ENCODE data around the gene SLC44A3. TPM values are rescaled to one million over a fixed set of nuclear protein-coding genes. Genes with fewer than 3 reads are reported as not detected.

Gene SLC44A3
- total and polyA plus RNA-seq, 2 of the 13 experiments (the other 11 are each of a cell fraction or from before 2014, with no cell fraction given) = 6.8 to 14.1 TPM

- TF ChIP-seq ATAD3A (CRISPR knock-in tag; IDR thresholded peaks at IDR 0.05) (no peak), PLRG1 (conservative IDR thresholded peaks at IDR 0.05) (no peak), TBX3 (IDR thresholded peaks at IDR 0.05; ENCODE audit: borderline replicate concordance) (no peak), ELK4 (CRISPR knock-in tag; IDR thresholded peaks at IDR 0.05; ENCODE audit: borderline replicate concordance) (no peak), EED (CRISPR knock-in tag; IDR thresholded peaks at IDR 0.05) (no peak), NKX3-1 (CRISPR knock-in tag; IDR thresholded peaks at IDR 0.05) (no peak), MBNL3 (CRISPR knock-in tag; conservative IDR thresholded peaks at IDR 0.05) (no peak), SP140L (CRISPR knock-in tag; IDR thresholded peaks at IDR 0.05; ENCODE audit: borderline replicate concordance) (no peak), ATF7-NPFF (CRISPR knock-in tag; IDR thresholded peaks at IDR 0.05; ENCODE audit: low read depth) (no peak), ZNF333 (CRISPR knock-in tag; IDR thresholded peaks at IDR 0.05; ENCODE audit: borderline replicate concordance) (no peak), SPEN (CRISPR knock-in tag; IDR thresholded peaks at IDR 0.05; ENCODE audit: low read depth) (no peak), JUND (CRISPR knock-in tag; IDR thresholded peaks at IDR 0.05) (no peak), ZNF549 (CRISPR knock-in tag; IDR thresholded peaks at IDR 0.05) (no peak), FOXJ3 (CRISPR knock-in tag; IDR thresholded peaks at IDR 0.05; ENCODE audit: borderline replicate concordance) (no peak), TSC22D2 (CRISPR knock-in tag; IDR thresholded peaks at IDR 0.05; ENCODE audit: borderline replicate concordance) (no peak), SOX13 (IDR thresholded peaks at IDR 0.05) (no peak), SOX13 (CRISPR knock-in tag; conservative IDR thresholded peaks at IDR 0.05 in 1 of 2, IDR thresholded peaks at IDR 0.05 in 1 of 2) (peak in 1 of 2 experiments; percentile 73; a peak in 2 of 4 replicates), ZNF709 (CRISPR knock-in tag; IDR thresholded peaks at IDR 0.05) (no peak), SP5 (CRISPR knock-in tag; IDR thresholded peaks at IDR 0.05; ENCODE audit: borderline replicate concordance, low read depth) (peak; percentile 44; the same call in 1 of the 2 replicates), ZNF564 (CRISPR knock-in tag; IDR thresholded peaks at IDR 0.05) (no peak), ZNF24 (IDR thresholded peaks at IDR 0.05) (no peak), POLR2G (IDR thresholded peaks at IDR 0.05; ENCODE audit: low read depth, low read length) (no peak), ZNF251 (CRISPR knock-in tag; IDR thresholded peaks at IDR 0.05) (no peak), YEATS4 (CRISPR knock-in tag; IDR thresholded peaks at IDR 0.05; ENCODE audit: borderline replicate concordance) (no peak)
- TF ChIP-seq, protein P1, sequence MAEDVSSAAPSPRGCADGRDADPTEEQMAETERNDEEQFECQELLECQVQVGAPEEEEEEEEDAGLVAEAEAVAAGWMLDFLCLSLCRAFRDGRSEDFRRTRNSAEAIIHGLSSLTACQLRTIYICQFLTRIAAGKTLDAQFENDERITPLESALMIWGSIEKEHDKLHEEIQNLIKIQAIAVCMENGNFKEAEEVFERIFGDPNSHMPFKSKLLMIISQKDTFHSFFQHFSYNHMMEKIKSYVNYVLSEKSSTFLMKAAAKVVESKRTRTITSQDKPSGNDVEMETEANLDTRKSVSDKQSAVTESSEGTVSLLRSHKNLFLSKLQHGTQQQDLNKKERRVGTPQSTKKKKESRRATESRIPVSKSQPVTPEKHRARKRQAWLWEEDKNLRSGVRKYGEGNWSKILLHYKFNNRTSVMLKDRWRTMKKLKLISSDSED (CRISPR knock-in tag; IDR thresholded peaks at IDR 0.05) = no peak
- TF ChIP-seq, protein P2, sequence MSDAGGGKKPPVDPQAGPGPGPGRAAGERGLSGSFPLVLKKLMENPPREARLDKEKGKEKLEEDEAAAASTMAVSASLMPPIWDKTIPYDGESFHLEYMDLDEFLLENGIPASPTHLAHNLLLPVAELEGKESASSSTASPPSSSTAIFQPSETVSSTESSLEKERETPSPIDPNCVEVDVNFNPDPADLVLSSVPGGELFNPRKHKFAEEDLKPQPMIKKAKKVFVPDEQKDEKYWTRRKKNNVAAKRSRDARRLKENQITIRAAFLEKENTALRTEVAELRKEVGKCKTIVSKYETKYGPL (CRISPR knock-in tag; IDR thresholded peaks at IDR 0.05) = no peak
- TF ChIP-seq, protein P3, sequence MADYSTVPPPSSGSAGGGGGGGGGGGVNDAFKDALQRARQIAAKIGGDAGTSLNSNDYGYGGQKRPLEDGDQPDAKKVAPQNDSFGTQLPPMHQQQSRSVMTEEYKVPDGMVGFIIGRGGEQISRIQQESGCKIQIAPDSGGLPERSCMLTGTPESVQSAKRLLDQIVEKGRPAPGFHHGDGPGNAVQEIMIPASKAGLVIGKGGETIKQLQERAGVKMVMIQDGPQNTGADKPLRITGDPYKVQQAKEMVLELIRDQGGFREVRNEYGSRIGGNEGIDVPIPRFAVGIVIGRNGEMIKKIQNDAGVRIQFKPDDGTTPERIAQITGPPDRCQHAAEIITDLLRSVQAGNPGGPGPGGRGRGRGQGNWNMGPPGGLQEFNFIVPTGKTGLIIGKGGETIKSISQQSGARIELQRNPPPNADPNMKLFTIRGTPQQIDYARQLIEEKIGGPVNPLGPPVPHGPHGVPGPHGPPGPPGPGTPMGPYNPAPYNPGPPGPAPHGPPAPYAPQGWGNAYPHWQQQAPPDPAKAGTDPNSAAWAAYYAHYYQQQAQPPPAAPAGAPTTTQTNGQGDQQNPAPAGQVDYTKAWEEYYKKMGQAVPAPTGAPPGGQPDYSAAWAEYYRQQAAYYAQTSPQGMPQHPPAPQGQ (CRISPR knock-in tag; IDR thresholded peaks at IDR 0.05; ENCODE audit: borderline replicate concordance) = no peak
Observed at GRCh38 chr1:94807742-94808491, 12.2 kb upstream of the SLC44A3 start (continued).

Measured in HepG2 (cell line).